Neural progenitor cell (in vitro differentiated cells): ENCODE data around the gene ZNF346.

Experiments used
- EZH2 ChIP-seq: fragments of 200-600 bp; sonication (generic); IDR thresholded peaks from 2 replicates; pipeline ENCODE4 v1.6.1; 2017; ENCODE audit warnings: antibody characterized with exemption, mild to moderate bottlenecking, moderate library complexity
- EZH2phosphoT487 ChIP-seq: fragments of 200-600 bp; sonication (generic); IDR thresholded peaks from 2 replicates; pipeline ENCODE4 v1.6.1; 2017; ENCODE audit warnings: antibody characterized with exemption
- TF ChIP-seq, protein P1 (sequence below): fragments of 200-600 bp; sonication (generic); IDR thresholded peaks from 2 replicates; pipeline ENCODE4 v1.5.1; 2017; ENCODE audit warnings: antibody characterized with exemption, mild to moderate bottlenecking

DNA sequence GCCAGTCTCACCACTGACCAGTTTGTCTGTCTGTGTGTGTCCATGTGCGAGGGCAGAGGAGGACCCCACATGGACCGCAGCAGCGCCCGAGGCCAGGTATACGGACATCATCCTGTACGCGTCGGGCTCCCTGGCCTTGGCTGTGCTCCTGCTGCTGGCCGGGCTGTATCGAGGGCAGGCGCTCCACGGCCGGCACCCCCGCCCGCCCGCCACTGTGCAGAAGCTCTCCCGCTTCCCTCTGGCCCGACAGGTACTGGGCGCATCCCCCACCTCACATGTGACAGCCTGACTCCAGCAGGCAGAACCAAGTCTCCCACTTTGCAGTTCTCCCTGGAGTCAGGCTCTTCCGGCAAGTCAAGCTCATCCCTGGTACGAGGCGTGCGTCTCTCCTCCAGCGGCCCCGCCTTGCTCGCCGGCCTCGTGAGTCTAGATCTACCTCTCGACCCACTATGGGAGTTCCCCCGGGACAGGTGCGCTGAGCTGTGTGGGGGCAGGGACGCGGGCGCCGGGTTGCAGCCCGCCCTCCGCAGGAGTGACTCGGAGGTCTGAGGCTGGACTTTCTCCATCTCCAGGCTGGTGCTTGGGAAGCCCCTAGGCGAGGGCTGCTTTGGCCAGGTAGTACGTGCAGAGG, 70.7 kb downstream of the ZNF346 start:
- TF ChIP-seq EZH2phosphoT487 (no peak), EZH2 (no peak)
- TF ChIP-seq, protein P1, sequence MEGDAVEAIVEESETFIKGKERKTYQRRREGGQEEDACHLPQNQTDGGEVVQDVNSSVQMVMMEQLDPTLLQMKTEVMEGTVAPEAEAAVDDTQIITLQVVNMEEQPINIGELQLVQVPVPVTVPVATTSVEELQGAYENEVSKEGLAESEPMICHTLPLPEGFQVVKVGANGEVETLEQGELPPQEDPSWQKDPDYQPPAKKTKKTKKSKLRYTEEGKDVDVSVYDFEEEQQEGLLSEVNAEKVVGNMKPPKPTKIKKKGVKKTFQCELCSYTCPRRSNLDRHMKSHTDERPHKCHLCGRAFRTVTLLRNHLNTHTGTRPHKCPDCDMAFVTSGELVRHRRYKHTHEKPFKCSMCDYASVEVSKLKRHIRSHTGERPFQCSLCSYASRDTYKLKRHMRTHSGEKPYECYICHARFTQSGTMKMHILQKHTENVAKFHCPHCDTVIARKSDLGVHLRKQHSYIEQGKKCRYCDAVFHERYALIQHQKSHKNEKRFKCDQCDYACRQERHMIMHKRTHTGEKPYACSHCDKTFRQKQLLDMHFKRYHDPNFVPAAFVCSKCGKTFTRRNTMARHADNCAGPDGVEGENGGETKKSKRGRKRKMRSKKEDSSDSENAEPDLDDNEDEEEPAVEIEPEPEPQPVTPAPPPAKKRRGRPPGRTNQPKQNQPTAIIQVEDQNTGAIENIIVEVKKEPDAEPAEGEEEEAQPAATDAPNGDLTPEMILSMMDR: no peak
